Upper lobe of left lung (tissue), 4 donors: ENCODE data around the gene NUP58.
"Not testable (repeated sequence)": the region's sequence is repeated elsewhere in the genome, so short reads cannot be mapped to it uniquely, and the experiment has no call there.

Experiments
- EP300 ChIP-seq, 4 donors: sonication (generic); formaldehyde crosslinking; IDR thresholded peaks; one replicate each; pipeline ENCODE4 v1.5.1; 2017; ENCODE audit warnings: antibody characterized with exemption in 4 of 4, control low read depth in 2 of 4
- POLR2A ChIP-seq, 4 donors: fragments of 450-650 bp; IDR thresholded peaks; one replicate each; pipeline ENCODE4 v1.5.1; 2016 to 2017; ENCODE audit warnings: antibody characterized with exemption in 4 of 4, mild to moderate bottlenecking in 2 of 4
- POLR2AphosphoS5 ChIP-seq, 2 donors: sonication (generic); formaldehyde crosslinking; IDR thresholded peaks; one replicate each; pipeline ENCODE4 v1.5.1; 2017; ENCODE audit warnings: antibody characterized with exemption in 2 of 2
- TF ChIP-seq, protein P1 (sequence below), 6 experiments: fragments of 450-650 bp in 4 of 6; fragments of 200-600 bp in 2 of 6; sonication (generic) in 2 of 6; IDR thresholded peaks; one replicate each; pipeline ENCODE4 v1.5.1; 2016 to 2019; ENCODE audit warnings: antibody characterized with exemption in 6 of 6

DNA sequence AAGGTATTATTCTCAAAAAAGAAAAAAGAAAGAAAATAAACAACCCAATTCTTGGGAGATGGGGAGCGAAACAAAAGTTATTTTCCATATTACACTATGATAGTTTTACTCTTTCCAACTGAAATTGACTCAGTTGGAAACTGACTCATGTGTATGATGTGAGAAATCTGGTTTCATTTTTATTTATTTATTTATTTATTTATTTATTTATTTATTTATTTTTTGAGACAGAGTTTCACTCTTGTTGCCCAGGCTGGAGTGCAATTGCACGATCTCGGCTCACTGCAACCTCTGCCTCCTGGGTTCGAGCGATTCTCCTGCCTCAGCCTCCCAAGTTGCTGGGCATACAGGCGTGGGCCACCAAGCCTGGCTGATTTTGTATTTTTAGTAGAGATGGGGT is 59.0 kb downstream of the NUP58 start:
- not testable (repeated sequence) for TF ChIP-seq POLR2AphosphoS5, POLR2A, EP300 (IDR thresholded peaks at IDR 0.05)
- TF ChIP-seq, protein P1, sequence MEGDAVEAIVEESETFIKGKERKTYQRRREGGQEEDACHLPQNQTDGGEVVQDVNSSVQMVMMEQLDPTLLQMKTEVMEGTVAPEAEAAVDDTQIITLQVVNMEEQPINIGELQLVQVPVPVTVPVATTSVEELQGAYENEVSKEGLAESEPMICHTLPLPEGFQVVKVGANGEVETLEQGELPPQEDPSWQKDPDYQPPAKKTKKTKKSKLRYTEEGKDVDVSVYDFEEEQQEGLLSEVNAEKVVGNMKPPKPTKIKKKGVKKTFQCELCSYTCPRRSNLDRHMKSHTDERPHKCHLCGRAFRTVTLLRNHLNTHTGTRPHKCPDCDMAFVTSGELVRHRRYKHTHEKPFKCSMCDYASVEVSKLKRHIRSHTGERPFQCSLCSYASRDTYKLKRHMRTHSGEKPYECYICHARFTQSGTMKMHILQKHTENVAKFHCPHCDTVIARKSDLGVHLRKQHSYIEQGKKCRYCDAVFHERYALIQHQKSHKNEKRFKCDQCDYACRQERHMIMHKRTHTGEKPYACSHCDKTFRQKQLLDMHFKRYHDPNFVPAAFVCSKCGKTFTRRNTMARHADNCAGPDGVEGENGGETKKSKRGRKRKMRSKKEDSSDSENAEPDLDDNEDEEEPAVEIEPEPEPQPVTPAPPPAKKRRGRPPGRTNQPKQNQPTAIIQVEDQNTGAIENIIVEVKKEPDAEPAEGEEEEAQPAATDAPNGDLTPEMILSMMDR (IDR thresholded peaks at IDR 0.05) = not testable (repeated sequence)
